ENCODE results near the gene OR52E2. TPM values are rescaled to one million over a fixed set of nuclear protein-coding genes. Genes with fewer than 3 reads are reported as not detected.

The OR52E2 gene
- total and polyA plus RNA-seq, 12 donors, result not detected

DNA sequence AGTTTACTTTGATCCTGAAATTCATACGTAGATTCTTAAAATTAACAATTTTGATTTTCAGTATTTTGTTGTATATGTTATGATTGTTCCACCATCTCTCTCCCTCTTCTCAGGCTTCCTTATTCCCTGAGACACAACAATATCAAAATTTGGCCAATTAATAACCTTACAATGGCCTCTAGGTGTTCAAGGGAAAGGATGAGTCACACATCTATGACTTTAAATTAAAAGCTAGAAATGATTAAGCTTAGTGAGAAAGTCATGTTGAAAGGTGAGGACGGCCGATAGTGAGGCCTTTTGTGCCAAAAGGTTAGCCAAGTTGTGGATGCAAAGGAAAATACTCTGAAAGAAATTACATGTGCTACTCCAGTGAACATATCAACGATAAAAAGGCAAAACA, 18.6 kb downstream of the OR52E2 start:
- no peak overlapping the region for H3K27ac ChIP-seq
- TF ChIP-seq POLR2A (IDR thresholded peaks at IDR 0.05), result no peak
- TF ChIP-seq, protein P1, sequence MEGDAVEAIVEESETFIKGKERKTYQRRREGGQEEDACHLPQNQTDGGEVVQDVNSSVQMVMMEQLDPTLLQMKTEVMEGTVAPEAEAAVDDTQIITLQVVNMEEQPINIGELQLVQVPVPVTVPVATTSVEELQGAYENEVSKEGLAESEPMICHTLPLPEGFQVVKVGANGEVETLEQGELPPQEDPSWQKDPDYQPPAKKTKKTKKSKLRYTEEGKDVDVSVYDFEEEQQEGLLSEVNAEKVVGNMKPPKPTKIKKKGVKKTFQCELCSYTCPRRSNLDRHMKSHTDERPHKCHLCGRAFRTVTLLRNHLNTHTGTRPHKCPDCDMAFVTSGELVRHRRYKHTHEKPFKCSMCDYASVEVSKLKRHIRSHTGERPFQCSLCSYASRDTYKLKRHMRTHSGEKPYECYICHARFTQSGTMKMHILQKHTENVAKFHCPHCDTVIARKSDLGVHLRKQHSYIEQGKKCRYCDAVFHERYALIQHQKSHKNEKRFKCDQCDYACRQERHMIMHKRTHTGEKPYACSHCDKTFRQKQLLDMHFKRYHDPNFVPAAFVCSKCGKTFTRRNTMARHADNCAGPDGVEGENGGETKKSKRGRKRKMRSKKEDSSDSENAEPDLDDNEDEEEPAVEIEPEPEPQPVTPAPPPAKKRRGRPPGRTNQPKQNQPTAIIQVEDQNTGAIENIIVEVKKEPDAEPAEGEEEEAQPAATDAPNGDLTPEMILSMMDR (IDR thresholded peaks at IDR 0.05), result no peak
- DNase-seq, result no peak
- H3K36me3 ChIP-seq (replicated peaks in 1 of 2), result no peaks in the 10 kb centered on the region
- intact Hi-C loops (cut with DNase I), result no loop called here
- no peak overlapping the region for H3K4me3 ChIP-seq
- H3K27me3 ChIP-seq, result no peaks in the 10 kb centered on the region
- WGBS, 4 donors, result 53 to 66% (median 60%) methylated on average over 4 of the region's 4 CpGs
- no peaks in the 10 kb centered on the region for H3K9me3 ChIP-seq (replicated peaks in 1 of 3)
- H3K4me1 ChIP-seq (replicated peaks in 1 of 2), result no peaks in the 10 kb centered on the region

DNA sequence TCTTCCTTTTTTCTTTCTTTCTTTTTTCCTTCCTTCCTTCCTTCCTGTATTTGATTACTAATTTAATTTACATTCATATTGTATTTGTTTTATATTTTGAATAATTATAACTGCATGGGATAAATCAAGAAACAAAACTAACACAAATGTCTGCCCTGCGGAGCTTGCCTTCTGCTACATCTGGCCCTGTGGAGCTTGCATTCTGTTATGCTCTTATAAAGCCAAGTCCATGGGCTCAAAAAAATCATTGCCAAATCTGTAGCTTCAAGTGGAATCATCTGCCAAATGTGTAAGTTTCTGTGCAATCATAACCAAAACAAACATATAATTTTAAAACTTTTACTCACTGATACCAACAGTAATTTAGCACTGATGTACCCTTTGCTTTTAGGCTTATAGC, 21.1 kb downstream of the OR52E2 start:
- no peak overlapping the region for H3K27ac ChIP-seq
- 74 to 95% (median 83%) methylated on average over 1 of the region's 1 CpG for WGBS, 4 donors
- no peaks in the 10 kb centered on the region for H3K4me1 ChIP-seq (replicated peaks in 1 of 2)
- H3K36me3 ChIP-seq (replicated peaks in 1 of 2), result no peaks in the 10 kb centered on the region
- H3K4me3 ChIP-seq, result no peak overlapping the region
- no peaks in the 10 kb centered on the region for H3K27me3 ChIP-seq
- TF ChIP-seq, protein P1 (IDR thresholded peaks at IDR 0.05), result no peak
- TF ChIP-seq POLR2A (IDR thresholded peaks at IDR 0.05), result no peak
- intact Hi-C loops (cut with DNase I), result no loop called here
- H3K9me3 ChIP-seq (replicated peaks in 1 of 3), result no peaks in the 10 kb centered on the region
- no peak for DNase-seq

DNA sequence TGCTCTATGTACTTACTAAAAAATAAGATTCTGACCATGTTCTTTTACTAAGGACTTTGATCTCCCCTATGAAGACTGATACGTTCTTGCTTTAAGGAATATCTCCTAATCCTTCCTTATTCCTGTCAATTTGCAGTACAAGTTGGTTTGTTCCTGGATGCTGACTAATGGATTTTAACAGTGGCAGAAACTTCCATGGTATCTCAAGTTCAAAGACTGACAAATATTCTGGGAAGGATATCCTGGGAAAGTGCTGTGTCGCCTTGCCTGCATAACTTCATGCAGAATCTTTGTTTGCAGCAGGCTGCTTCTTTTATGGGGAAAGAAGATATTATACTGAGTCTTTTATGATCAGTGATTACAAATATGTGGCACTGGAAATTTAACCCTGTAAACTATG, 21.5 kb downstream of the OR52E2 start:
- WGBS, 4 donors, result 38 to 63% (median 57%) methylated on average over 2 of the region's 2 CpGs
- Histone ChIP-seq H3K27ac (no peak overlapping the region), H3K36me3 (replicated peaks in 1 of 2) (no peaks in the 10 kb centered on the region), H3K4me3 (no peak overlapping the region), H3K9me3 (replicated peaks in 1 of 3) (no peaks in the 10 kb centered on the region), H3K27me3 (no peaks in the 10 kb centered on the region), H3K4me1 (replicated peaks in 1 of 2) (no peaks in the 10 kb centered on the region)
- no peak for DNase-seq
- intact Hi-C loops (cut with DNase I), result no loop called here
- no peak for TF ChIP-seq POLR2A (IDR thresholded peaks at IDR 0.05)
- TF ChIP-seq, protein P1 (IDR thresholded peaks at IDR 0.05), result no peak

DNA sequence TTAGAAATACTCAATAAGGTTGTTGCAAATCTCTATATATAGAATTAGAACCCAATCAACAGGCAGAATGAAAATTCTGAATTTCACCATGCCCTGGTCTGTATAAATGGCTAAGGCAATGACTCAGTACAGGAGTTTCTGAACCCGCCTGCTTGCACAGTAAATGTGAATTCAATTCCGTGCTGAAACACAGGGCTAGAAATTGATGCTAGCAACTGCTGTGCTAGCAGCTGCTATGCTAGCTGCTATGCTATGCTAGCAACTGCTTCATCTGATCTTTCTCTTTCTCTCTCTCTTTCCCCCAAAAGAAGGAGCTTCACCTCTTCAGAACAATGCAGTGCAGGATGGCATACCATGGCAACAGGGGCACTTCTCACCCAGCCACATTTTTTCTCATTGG, 22.8 kb downstream of the OR52E2 start:
- TF ChIP-seq POLR2A (IDR thresholded peaks at IDR 0.05), result no peak
- TF ChIP-seq, protein P1 (IDR thresholded peaks at IDR 0.05), result no peak
- intact Hi-C loops (cut with DNase I), result no loop called here
- Histone ChIP-seq H3K27me3 (no peaks in the 10 kb centered on the region), H3K4me1 (replicated peaks in 1 of 2) (no peaks in the 10 kb centered on the region), H3K27ac (no peak overlapping the region), H3K9me3 (replicated peaks in 1 of 3) (no peaks in the 10 kb centered on the region), H3K4me3 (no peak overlapping the region), H3K36me3 (replicated peaks in 1 of 2) (no peaks in the 10 kb centered on the region)
- 71 to 79% (median 72%) methylated on average over 2 of the region's 2 CpGs for WGBS, 4 donors
- no peak for DNase-seq
